Measurements from ENCODE around the gene TBC1D3D. TPM values are rescaled to one million over a fixed set of nuclear protein-coding genes. Genes with fewer than 3 reads are reported as not detected.
"Not testable (repeated sequence)": the region's sequence is repeated elsewhere in the genome, so short reads cannot be mapped to it uniquely, and the experiment has no call there.

Gene TBC1D3D
- total RNA-seq: 0.80 and 1.8 TPM in 2 replicates

- intact Hi-C loops (cut with micrococcal nuclease): not testable (repeated sequence)
Measured at GRCh38 chr17:38003676-38004075, at the start of gene TBC1D3D. Gene TBC1D3D (plus strand): TSS chr17:38003976. CDS start chr17:38005561, 1,585 bp downstream.

DNA sequence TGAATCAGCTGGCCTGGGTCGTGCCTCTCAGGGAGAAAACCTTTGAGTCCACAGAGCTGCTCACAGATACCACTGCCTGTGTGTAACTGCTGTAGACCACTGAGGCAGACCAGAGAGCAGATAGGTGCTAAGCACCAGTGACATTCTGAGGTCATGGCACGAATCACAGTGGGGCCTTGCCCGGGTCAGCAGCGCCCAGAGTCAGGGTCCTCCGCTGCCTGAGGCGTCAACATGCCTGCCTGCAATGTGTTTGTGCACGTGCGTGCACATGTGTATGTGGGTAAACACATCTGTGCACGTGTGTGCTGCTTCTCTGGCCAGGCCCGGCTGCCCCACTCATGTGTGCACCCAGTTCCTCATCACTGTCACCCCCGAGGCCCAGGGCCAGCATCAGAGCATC, 14.8 kb upstream of the TBC1D3D start, which contains the start of gene TBC1D3L:
Gene TBC1D3L, minus strand, starts transcription at position 101 of the 400 bp plus-strand sequence. CDS start 1,540 bp downstream, outside the sequence.
- intact Hi-C loops (cut with micrococcal nuclease): not testable (repeated sequence)

Other genes starting within 250 kb of the TBC1D3D start
- not detected in 2 replicates for gene TBC1D3K, start 79.6 kb upstream of the TBC1D3D start, total RNA-seq
- 19.9 and 22.2 TPM in 2 replicates for gene TBC1D3L, start 14.9 kb upstream of the TBC1D3D start, total RNA-seq
- 0.15 TPM in 1 of 2 replicates, not detected in the other for gene TBC1D3C, start 64.7 kb downstream of the TBC1D3D start, total RNA-seq
- gene TBC1D3E, start 124.0 kb downstream of the TBC1D3D start, total RNA-seq: not detected in 2 replicates
- not detected in 2 replicates for gene TBC1D3, start 188.6 kb downstream of the TBC1D3D start, total RNA-seq

Data from T-helper 1 cell treated with Interleukin-12 subunit alpha and Interleukin-12 subunit beta and Interleukin-4 antibody, amounts not matched to agents 30 ng/mL and 1 ng/mL, for 36 hours (primary cell).